Keratinocyte (primary cell): ENCODE data around the gene DAPK1. TPM values are rescaled to one million over a fixed set of nuclear protein-coding genes. Genes with fewer than 3 reads are reported as not detected.

Experiments
- DNase-seq: peaks from one replicate; pipeline ENCODE4 v3.0.0-alpha.2; 2011; ENCODE audit warnings: low read depth, missing footprints, low spot score
- FAIRE-seq: peaks from 2 replicates; lab custom pipeline; 2011; peaks lifted over from hg19 to GRCh38; lab: Jason Lieb, UNC
- H2AFZ ChIP-seq: 2 replicates; pipeline ENCODE4 v1.6.0; 2012; ENCODE audit warnings: low read length, control low read depth, inconsistent platforms; ENCODE audit not compliant: control insufficient read depth
- H3K27ac ChIP-seq: 2 replicates; pipeline ENCODE4 v1.5.1; 2011; ENCODE audit warnings: low read length; ENCODE audit not compliant: control insufficient read depth, insufficient read depth
- H3K27me3 ChIP-seq: 3 replicates; pipeline ENCODE4 v1.6.0; 2011; ENCODE audit warnings: low read length; ENCODE audit not compliant: control insufficient read depth, insufficient read depth; ENCODE audit errors: extremely low read depth
- H3K36me3 ChIP-seq, 2 experiments: 2 replicates in 1 of 2; 3 replicates in 1 of 2; pipeline ENCODE4 v1.5.1; 2011; ENCODE audit warnings: low read length in 2 of 2, mild to moderate bottlenecking in 1 of 2; ENCODE audit not compliant: control insufficient read depth in 2 of 2, insufficient read depth in 2 of 2; ENCODE audit errors: extremely low read depth in 1 of 2
- H3K4me1 ChIP-seq: 3 replicates; pipeline ENCODE4 v1.5.1; 2011; ENCODE audit warnings: low read length; ENCODE audit not compliant: control insufficient read depth, insufficient read depth; ENCODE audit errors: extremely low read depth
- H3K4me2 ChIP-seq: 3 replicates; pipeline ENCODE4 v1.6.0; 2011; ENCODE audit warnings: low read depth, low read length; ENCODE audit not compliant: control insufficient read depth, insufficient read depth; ENCODE audit errors: extremely low read depth
- H3K4me3 ChIP-seq, 3 experiments: fragments of 200-600 bp in 1 of 3; sonication (generic) in 1 of 3; 2 replicates in 2 of 3; 3 replicates in 1 of 3; pipeline ENCODE4 v1.5.1; 2011 to 2016; ENCODE audit warnings: low read length in 3 of 3, mild to moderate bottlenecking in 3 of 3, control low read depth in 2 of 3, inconsistent platforms in 1 of 3, low read depth in 1 of 3, mixed read lengths in 1 of 3, mixed run types in 1 of 3, moderate library complexity in 1 of 3; ENCODE audit not compliant: control insufficient read depth in 2 of 3, insufficient read depth in 2 of 3; ENCODE audit errors: extremely low read depth in 1 of 3
- H3K79me2 ChIP-seq: 2 replicates; pipeline ENCODE4 v1.6.0; 2012; ENCODE audit warnings: low read length; ENCODE audit not compliant: control insufficient read depth, insufficient read depth
- H3K9ac ChIP-seq: 3 replicates; pipeline ENCODE4 v1.6.0; 2011; ENCODE audit warnings: low read length; ENCODE audit not compliant: control insufficient read depth, insufficient read depth; ENCODE audit errors: extremely low read depth
- H3K9me1 ChIP-seq: 3 replicates; pipeline ENCODE4 v1.6.0; 2011; ENCODE audit warnings: low read length; ENCODE audit not compliant: control insufficient read depth, insufficient read depth; ENCODE audit errors: extremely low read depth
- H3K9me3 ChIP-seq: 2 replicates; pipeline ENCODE4 v1.5.1; 2012; ENCODE audit warnings: low read depth, low read length; ENCODE audit not compliant: control insufficient read depth
- H4K20me1 ChIP-seq: 3 replicates; pipeline ENCODE4 v1.6.0; 2011; ENCODE audit warnings: low read length; ENCODE audit not compliant: control insufficient read depth, insufficient read depth; ENCODE audit errors: extremely low read depth
- EZH2 ChIP-seq: IDR thresholded peaks from one replicate; pipeline ENCODE4 v1.6.1; 2012; ENCODE audit warnings: inconsistent platforms, mild to moderate bottlenecking, low read length, moderate library complexity
- dilution Hi-C: fragments of 300-500 bp; cut with MboI; formaldehyde crosslinking; loops from one replicate; pipeline ENCODE4 v1.7.0; 2020; ENCODE audit warnings: low sequenced_read_pairs; ENCODE audit not compliant: extremely low pct_ligation_motif_present
- polyA plus RNA-seq, 5 experiments: library from polyadenylated mRNA; depleted of rRNA in 3 of 5; stranded (reverse) in 3 of 5; stranded (forward) in 1 of 5; unstranded in 1 of 5; fragments of >200 nt; gene quantifications; 1 replicate in 1 of 5; 2 replicates in 3 of 5; 3 replicates in 1 of 5; pipeline versions ENCODE4 v1.2.1 to v1.2.3, GENCODE V29; 2011 to 2012; ENCODE audit warnings: missing spikeins in 2 of 5, low read depth in 1 of 5, low replicate concordance in 1 of 5
- TF ChIP-seq, protein P1 (sequence below), 3 experiments: IDR thresholded peaks in 1 of 3; conservative IDR thresholded peaks in 1 of 3; optimal IDR thresholded peaks in 1 of 3; 2 replicates in 2 of 3; 3 replicates in 1 of 3; pipeline versions ENCODE3 to v1.5.1; 2011; ENCODE audit warnings: low read length in 3 of 3, mild to moderate bottlenecking in 3 of 3, moderate library complexity in 2 of 3, control low read depth in 1 of 3, inconsistent platforms in 1 of 3; ENCODE audit not compliant: insufficient read depth in 2 of 3; ENCODE audit errors: extremely low read depth in 1 of 3

DAPK1 gene
- polyA plus RNA-seq, 1 donor (not counting 4 experiments of a cell fraction or from before 2014, with no cell fraction given): 2.8 TPM

DNA sequence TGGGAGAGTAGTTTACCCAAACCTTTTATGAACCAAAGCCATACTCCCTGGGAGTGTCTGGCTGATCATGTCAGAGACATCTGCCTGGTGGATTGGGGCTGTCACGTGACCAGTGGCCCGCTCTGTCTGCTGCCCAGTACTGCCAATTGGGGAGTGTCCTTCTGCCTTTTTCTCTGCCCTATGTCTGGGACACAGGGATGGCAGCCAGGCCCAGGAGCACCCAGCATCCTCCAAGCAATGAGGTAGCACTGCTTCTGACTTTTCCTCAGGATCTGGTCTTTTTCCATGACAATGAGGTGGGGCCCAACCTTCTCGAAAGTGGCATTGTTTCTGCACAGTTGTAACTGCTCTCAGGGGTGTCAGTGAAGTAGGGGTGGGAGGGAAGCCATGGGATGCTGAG is 21.8 kb downstream of the DAPK1 start:
- DNase-seq: no peak
- FAIRE-seq: no peak
- dilution Hi-C loops: no loop called here

DNA sequence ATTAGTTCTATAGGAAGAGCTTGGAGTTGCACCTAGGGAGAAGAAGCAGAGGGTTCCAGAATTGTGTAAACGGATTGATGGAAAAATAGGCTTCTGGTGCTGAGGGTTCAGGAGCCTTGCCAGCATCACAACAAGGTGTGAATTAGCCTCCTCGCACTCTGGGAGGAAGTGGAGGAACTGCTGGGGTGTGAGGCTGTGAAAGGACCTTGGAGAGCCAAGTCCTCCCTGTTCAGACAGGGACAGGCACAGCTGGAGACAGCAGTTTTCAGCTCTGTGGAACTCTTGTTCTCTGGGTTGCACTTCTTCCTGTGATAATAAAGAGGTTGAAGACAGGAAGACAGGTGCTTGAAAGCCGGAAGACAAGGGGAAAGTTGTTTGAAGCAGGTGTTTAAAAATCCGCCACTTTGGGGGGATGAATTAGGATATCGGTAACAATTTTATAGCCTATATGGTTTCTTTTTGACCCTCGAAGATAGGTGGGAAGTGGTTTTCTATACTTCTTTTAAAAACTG is 22.6 kb downstream of the DAPK1 start:
- no peak overlapping the region for H2AFZ ChIP-seq
- no peaks in the 10 kb centered on the region for H3K9me3 ChIP-seq
- dilution Hi-C loops: no loop called here
- no peaks in the 10 kb centered on the region for H4K20me1 ChIP-seq
- TF ChIP-seq, protein P1, sequence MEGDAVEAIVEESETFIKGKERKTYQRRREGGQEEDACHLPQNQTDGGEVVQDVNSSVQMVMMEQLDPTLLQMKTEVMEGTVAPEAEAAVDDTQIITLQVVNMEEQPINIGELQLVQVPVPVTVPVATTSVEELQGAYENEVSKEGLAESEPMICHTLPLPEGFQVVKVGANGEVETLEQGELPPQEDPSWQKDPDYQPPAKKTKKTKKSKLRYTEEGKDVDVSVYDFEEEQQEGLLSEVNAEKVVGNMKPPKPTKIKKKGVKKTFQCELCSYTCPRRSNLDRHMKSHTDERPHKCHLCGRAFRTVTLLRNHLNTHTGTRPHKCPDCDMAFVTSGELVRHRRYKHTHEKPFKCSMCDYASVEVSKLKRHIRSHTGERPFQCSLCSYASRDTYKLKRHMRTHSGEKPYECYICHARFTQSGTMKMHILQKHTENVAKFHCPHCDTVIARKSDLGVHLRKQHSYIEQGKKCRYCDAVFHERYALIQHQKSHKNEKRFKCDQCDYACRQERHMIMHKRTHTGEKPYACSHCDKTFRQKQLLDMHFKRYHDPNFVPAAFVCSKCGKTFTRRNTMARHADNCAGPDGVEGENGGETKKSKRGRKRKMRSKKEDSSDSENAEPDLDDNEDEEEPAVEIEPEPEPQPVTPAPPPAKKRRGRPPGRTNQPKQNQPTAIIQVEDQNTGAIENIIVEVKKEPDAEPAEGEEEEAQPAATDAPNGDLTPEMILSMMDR (optimal IDR thresholded peaks at IDR 0.05 in 1 of 3, IDR thresholded peaks at IDR 0.05 in 1 of 3, conservative IDR thresholded peaks at IDR 0.05 in 1 of 3; ENCODE audit: extremely low read depth in 1 of 3, insufficient read depth in 2 of 3, low read length in 3 of 3): no peak
- no peak for TF ChIP-seq EZH2
- no peaks in the 10 kb centered on the region for H3K36me3 ChIP-seq
- DNase-seq (no peak), FAIRE-seq (no peak)
- H3K4me2 ChIP-seq: no peak overlapping the region
- no peaks in the 10 kb centered on the region for H3K9me1 ChIP-seq
- H3K27ac ChIP-seq: no peak overlapping the region
- H3K27me3 ChIP-seq: peaks cover 4% of the 10 kb centered on the region
- no peaks in the 10 kb centered on the region for H3K79me2 ChIP-seq
- H3K4me3 ChIP-seq: no peak overlapping the region
- no peak overlapping the region for H3K9ac ChIP-seq
- H3K4me1 ChIP-seq: no peaks in the 10 kb centered on the region

More for the DNA sequence above, 21.8 kb downstream of the DAPK1 start:
- H3K9me3 ChIP-seq: no peaks in the 10 kb centered on the region
- no peaks in the 10 kb centered on the region for H3K9me1 ChIP-seq
- no peak overlapping the region for H3K9ac ChIP-seq
- H3K27ac ChIP-seq: no peak overlapping the region
- H3K4me2 ChIP-seq: no peak overlapping the region
- no peaks in the 10 kb centered on the region for H3K79me2 ChIP-seq
- TF ChIP-seq, protein P1 (optimal IDR thresholded peaks at IDR 0.05 in 1 of 3, IDR thresholded peaks at IDR 0.05 in 1 of 3, conservative IDR thresholded peaks at IDR 0.05 in 1 of 3; ENCODE audit: extremely low read depth in 1 of 3, insufficient read depth in 2 of 3, low read length in 3 of 3): no peak
- TF ChIP-seq EZH2: no peak
- no peak overlapping the region for H2AFZ ChIP-seq
- peaks cover 4% of the 10 kb centered on the region for H3K27me3 ChIP-seq
- H3K36me3 ChIP-seq: no peaks in the 10 kb centered on the region
- no peaks in the 10 kb centered on the region for H3K4me1 ChIP-seq
- H3K4me3 ChIP-seq: no peak overlapping the region
- no peaks in the 10 kb centered on the region for H4K20me1 ChIP-seq
